ENCODE data around the gene TIPRL. TPM values are rescaled to one million over a fixed set of nuclear protein-coding genes. Genes with fewer than 3 reads are reported as not detected.

TIPRL gene
- polyA plus RNA-seq, 1 of the 3 experiments (the other 2 are of a cell fraction), result 16.4 TPM

- H3K9ac ChIP-seq, result no peak overlapping the region
- ChIA-PET CTCF (interaction anchor here (1.0 to 1.7 kb wide), 2 partner anchors 11 to 148 kb away, joined by 4 to 7 read pairs; no protein-coding TSS in a partner anchor), POLR2A (no interaction called here)
- TF ChIP-seq POLR2AphosphoS5 (IDR thresholded peaks at IDR 0.05; ENCODE audit: low read depth, low read length), result no peak
- TF ChIP-seq JUND (IDR thresholded peaks at IDR 0.05), result no peak
- TF ChIP-seq EZH2phosphoT487 (IDR thresholded peaks at IDR 0.05; ENCODE audit: borderline replicate concordance, low read depth), result no peak
- no peak for TF ChIP-seq CTCF (IDR thresholded peaks at IDR 0.05)
- no peak for TF ChIP-seq ELF1 (IDR thresholded peaks at IDR 0.05)
- no peak for TF ChIP-seq MEF2A (IDR thresholded peaks at IDR 0.05; ENCODE audit: borderline replicate concordance, low read depth)
- no peak for TF ChIP-seq FOSL2 (IDR thresholded peaks at IDR 0.05; ENCODE audit: borderline replicate concordance, low read depth)
- TF ChIP-seq REST (IDR thresholded peaks at IDR 0.05; ENCODE audit: low read depth, low read length), result no peak
- no peak for TF ChIP-seq FOXJ3 (CRISPR knock-in tag; IDR thresholded peaks at IDR 0.05)
- TF ChIP-seq USF1 (IDR thresholded peaks at IDR 0.05; ENCODE audit: borderline replicate concordance, low read depth), result no peak
- TF ChIP-seq SIN3A (IDR thresholded peaks at IDR 0.05; ENCODE audit: borderline replicate concordance, low read depth, low read length), result no peak
- no peak for TF ChIP-seq GABPA (IDR thresholded peaks at IDR 0.05; ENCODE audit: low read depth)
- TF ChIP-seq TCF12 (IDR thresholded peaks at IDR 0.05), result no peak
- TF ChIP-seq USF2 (IDR thresholded peaks at IDR 0.05; ENCODE audit: borderline replicate concordance, low read depth, low read length), result no peak
- no peak for TF ChIP-seq GATA2 (CRISPR knock-in tag; IDR thresholded peaks at IDR 0.05)
- TF ChIP-seq IRF3 (IDR thresholded peaks at IDR 0.05; ENCODE audit: low read depth, low read length), result no peak
- no peak for TF ChIP-seq FOXM1 (IDR thresholded peaks at IDR 0.05; ENCODE audit: low read depth)
- no peak for TF ChIP-seq YY1 (IDR thresholded peaks at IDR 0.05; ENCODE audit: low read depth)
- peaks cover 22 to 53% of the 10 kb centered on the region in 2 experiments for H3K36me3 ChIP-seq (replicated peaks in 1 of 2; ENCODE audit: control insufficient read depth in 1 of 2, insufficient read depth in 2 of 2, low read length in 1 of 2)
- H3K4me3 ChIP-seq (ENCODE audit: low read depth in 2 of 2, low read length in 1 of 2), result no peak overlapping the region
- no peaks in the 10 kb centered on the region for H3K9me2 ChIP-seq
- H3K4me2 ChIP-seq, result no peak overlapping the region
- H3K79me2 ChIP-seq (ENCODE audit: insufficient read depth), result peaks cover 86% of the 10 kb centered on the region
- WGBS (ENCODE audit: low lambda C conversion rate), result 80% methylated on average over 3 of the region's 3 CpGs
- no peaks in the 10 kb centered on the region for H3K27me3 ChIP-seq (ENCODE audit: insufficient read depth)
- H3F3A ChIP-seq (replicated peaks; ENCODE audit: insufficient read depth), result peaks cover 17% of the 10 kb centered on the region
- H2AFZ ChIP-seq (ENCODE audit: low read depth), result no peak overlapping the region
- peak overlapping the region in 1 of 2 experiments; percentile 48; a peak in 2 of 4 replicates for H3K27ac ChIP-seq (ENCODE audit: low read depth in 2 of 2, low read length in 1 of 2)
- peaks cover 14 to 36% of the 10 kb centered on the region in 2 experiments for H3K4me1 ChIP-seq (ENCODE audit: control insufficient read depth in 1 of 2, insufficient read depth in 2 of 2, low read depth in 1 of 2, low read length in 1 of 2)
- no peaks in the 10 kb centered on the region for H3K9me3 ChIP-seq
- H4K20me1 ChIP-seq (ENCODE audit: insufficient read depth), result peaks cover 9% of the 10 kb centered on the region
- no peak for DNase-seq
Observed at GRCh38 chr1:168230709-168231108, 51.9 kb downstream of the TIPRL start.
